H9 (cell line): ENCODE measurements around the gene PRKCB. TPM values are rescaled to one million over a fixed set of nuclear protein-coding genes. Genes with fewer than 3 reads are reported as not detected.

Experiments used
- DNase-seq: peaks from one replicate; pipeline ENCODE4 v3.0.0-alpha.2; 2017
- H2AFZ ChIP-seq: one replicate; pipeline ENCODE4 v1.6.1; 2013; ENCODE audit warnings: mild to moderate bottlenecking, low read length, control low read depth, moderate library complexity
- H2AK5ac ChIP-seq: 2 replicates; pipeline ENCODE4 v1.6.1; 2013; ENCODE audit warnings: low read length, control low read depth, mixed read lengths; ENCODE audit not compliant: insufficient read length
- H2BK120ac ChIP-seq: one replicate; pipeline ENCODE4 v1.6.1; 2013; ENCODE audit warnings: low read depth, mild to moderate bottlenecking, low read length, control low read depth, inconsistent platforms; ENCODE audit not compliant: poor library complexity, severe bottlenecking
- H2BK12ac ChIP-seq: 2 replicates; pipeline ENCODE4 v1.6.1; 2013; ENCODE audit warnings: low read length, control low read depth, mixed read lengths, low read depth; ENCODE audit not compliant: insufficient read length
- H2BK15ac ChIP-seq: 2 replicates; pipeline ENCODE4 v1.6.1; 2013; ENCODE audit warnings: low read depth, low read length, control low read depth
- H2BK20ac ChIP-seq: one replicate; pipeline ENCODE4 v1.6.1; 2013; ENCODE audit warnings: low read depth, mild to moderate bottlenecking, low read length, control low read depth, inconsistent platforms; ENCODE audit not compliant: poor library complexity, severe bottlenecking
- H2BK5ac ChIP-seq: 2 replicates; pipeline ENCODE4 v1.6.1; 2013; ENCODE audit warnings: low read length, control low read depth, mixed read lengths; ENCODE audit not compliant: insufficient read length
- H3K14ac ChIP-seq: 2 replicates; pipeline ENCODE4 v1.6.1; 2013; ENCODE audit warnings: low read length, control low read depth; ENCODE audit not compliant: insufficient read depth
- H3K18ac ChIP-seq: 2 replicates; pipeline ENCODE4 v1.6.1; 2013; ENCODE audit warnings: low read depth, mild to moderate bottlenecking, mixed read lengths, low read length, control low read depth; ENCODE audit not compliant: insufficient read length
- H3K23ac ChIP-seq: 2 replicates; pipeline ENCODE4 v1.6.1; 2013; ENCODE audit warnings: low read length, control low read depth, mixed read lengths, low read depth; ENCODE audit not compliant: insufficient read length
- H3K23me2 ChIP-seq: 2 replicates; pipeline ENCODE4 v1.6.1; 2013; ENCODE audit warnings: low read depth, mild to moderate bottlenecking, mixed read lengths, low read length, control low read depth; ENCODE audit not compliant: insufficient read length, poor library complexity, severe bottlenecking
- H3K27ac ChIP-seq: 2 replicates; pipeline ENCODE4 v1.5.1; 2013; ENCODE audit warnings: low read length, control low read depth, mixed read lengths, low read depth; ENCODE audit not compliant: insufficient read length
- H3K27me3 ChIP-seq: 2 replicates; pipeline ENCODE4 v1.6.1; 2013; ENCODE audit warnings: low read length, control low read depth, inconsistent platforms; ENCODE audit not compliant: insufficient read depth
- H3K4ac ChIP-seq: 2 replicates; pipeline ENCODE4 v1.6.1; 2013; ENCODE audit warnings: low read depth, mild to moderate bottlenecking, control low read depth, inconsistent platforms, low read length, moderate library complexity
- H3K4me1 ChIP-seq: 2 replicates; pipeline ENCODE4 v1.6.1; 2013; ENCODE audit warnings: low read length, control low read depth, inconsistent platforms; ENCODE audit not compliant: insufficient read depth
- H3K4me2 ChIP-seq: 2 replicates; pipeline ENCODE4 v1.6.1; 2013; ENCODE audit warnings: low read length, control low read depth, mixed read lengths; ENCODE audit not compliant: insufficient read length, insufficient read depth
- H3K56ac ChIP-seq: 2 replicates; pipeline ENCODE4 v1.6.1; 2013; ENCODE audit warnings: low read depth, mild to moderate bottlenecking, mixed read lengths, low read length, control low read depth; ENCODE audit not compliant: insufficient read length
- H3K79me1 ChIP-seq: 2 replicates; pipeline ENCODE4 v1.6.1; 2013; ENCODE audit warnings: low read depth, mild to moderate bottlenecking, moderate library complexity, low read length, control low read depth, inconsistent platforms; ENCODE audit not compliant: insufficient read depth, poor library complexity, severe bottlenecking
- H3K79me2 ChIP-seq: 2 replicates; pipeline ENCODE4 v1.6.1; 2013; ENCODE audit warnings: low read length, control low read depth, inconsistent platforms; ENCODE audit not compliant: insufficient read depth
- H3K9ac ChIP-seq: 2 replicates; pipeline ENCODE4 v1.6.1; 2013; ENCODE audit warnings: low read length, control low read depth, mixed read lengths; ENCODE audit not compliant: insufficient read length; ENCODE audit errors: extremely low read depth
- H3K9me3 ChIP-seq: one replicate; pipeline ENCODE4 v1.6.1; 2013; ENCODE audit warnings: low read depth, low read length, inconsistent platforms; ENCODE audit not compliant: control insufficient read depth
- H3T11ph ChIP-seq: one replicate; pipeline ENCODE4 v1.6.1; 2013; ENCODE audit warnings: mild to moderate bottlenecking, low read length, control low read depth, inconsistent platforms
- H4K20me1 ChIP-seq: one replicate; pipeline ENCODE4 v1.6.1; 2013; ENCODE audit not compliant: control insufficient read depth, insufficient read length, insufficient read depth
- H4K5ac ChIP-seq: 2 replicates; pipeline ENCODE4 v1.6.1; 2013; ENCODE audit warnings: low read depth, mild to moderate bottlenecking, mixed read lengths, low read length, control low read depth; ENCODE audit not compliant: insufficient read length
- H4K8ac ChIP-seq: replicated peaks from 2 replicates; pipeline ENCODE4 v1.6.1; 2013; ENCODE audit warnings: low read length, control low read depth, mixed read lengths, low read depth; ENCODE audit not compliant: insufficient read length
- H4K91ac ChIP-seq: 2 replicates; pipeline ENCODE4 v1.6.1; 2013; ENCODE audit warnings: low read depth, mild to moderate bottlenecking, moderate library complexity, mixed read lengths, low read length, control low read depth; ENCODE audit not compliant: insufficient read length
- H3K27ac Mint-ChIP-seq, 3 experiments: 2 replicates in 2 of 3; 3 replicates in 1 of 3; pipeline ENCODE4 v1.8.0; 2020 to 2021; ENCODE audit warnings: mixed read lengths in 3 of 3, mild to moderate bottlenecking in 1 of 3, moderate library complexity in 1 of 3
- H3K27me3 Mint-ChIP-seq: 2 replicates; pipeline ENCODE4 v1.8.0; 2021; ENCODE audit warnings: low read depth, mild to moderate bottlenecking, moderate library complexity, mixed read lengths
- H3K36me3 Mint-ChIP-seq, 3 experiments: 2 replicates in 2 of 3; 3 replicates in 1 of 3; pipeline ENCODE4 v1.8.0; 2020 to 2021; ENCODE audit warnings: low read depth in 3 of 3, mixed read lengths in 3 of 3; ENCODE audit not compliant: insufficient read depth in 1 of 3
- H3K4me1 Mint-ChIP-seq, 2 experiments: 2 replicates each; pipeline ENCODE4 v1.8.0; 2020; ENCODE audit warnings: mixed read lengths in 2 of 2
- H3K4me3 Mint-ChIP-seq, 2 experiments: 2 replicates in 1 of 2; 3 replicates in 1 of 2; pipeline ENCODE4 v1.8.0; 2020 to 2021; ENCODE audit warnings: mild to moderate bottlenecking in 2 of 2, mixed read lengths in 2 of 2, moderate library complexity in 1 of 2
- H3K9me3 Mint-ChIP-seq, 2 experiments: 2 replicates in 1 of 2; 3 replicates in 1 of 2; pipeline ENCODE4 v1.8.0; 2020; ENCODE audit warnings: mild to moderate bottlenecking in 2 of 2, mixed read lengths in 2 of 2, moderate library complexity in 1 of 2
- CTCF ChIP-seq: fragments of 200-600 bp; sonication (generic); conservative IDR thresholded peaks from 3 replicates; pipeline ENCODE4 v1.8.0; 2021; ENCODE audit warnings: antibody characterized with exemption, mild to moderate bottlenecking
- WGBS: extraction: QIAGEN DNeasy Blood & Tissue Kit; methylation state at CpG from one replicate; pipeline ENCODE4 v1.1.7; 2013; ENCODE audit warnings: missing lambda C conversion rate, low lambda C conversion rate, mixed read lengths; ENCODE audit not compliant: insufficient read length; ENCODE audit errors: extremely low coverage; 5-methylcytosine and 5-hydroxymethylcytosine counted together
- total RNA-seq: library from RNA; stranded (reverse); gene quantifications from 2 replicates; pipeline ENCODE4 v1.2.1, GENCODE V29; 2021

Gene PRKCB
- total RNA-seq, 1 experiment from 2014 or later: 7.0 TPM

GRCh38 chr16:24045641-24046040, 209.9 kb downstream of the PRKCB start:
- no peak overlapping the region for H3K27ac ChIP-seq
- no peaks in the 10 kb centered on the region for H3K36me3 Mint-ChIP-seq
- DNase-seq: peak; percentile 90
- no peak overlapping the region for H2AK5ac ChIP-seq
- H3K4ac ChIP-seq: no peak overlapping the region
- no peaks in the 10 kb centered on the region; a peak in 1 of 5 replicates for H3K9me3 Mint-ChIP-seq
- peaks cover 27 to 28% of the 10 kb centered on the region in 2 experiments for H3K4me1 Mint-ChIP-seq
- peaks cover under 1% of the 10 kb centered on the region; the same call in 1 of the 2 replicates for H3K4me1 ChIP-seq
- H3K23ac ChIP-seq: no peak overlapping the region
- H2BK15ac ChIP-seq: no peak overlapping the region
- H3K79me1 ChIP-seq: no peaks in the 10 kb centered on the region
- H2BK20ac ChIP-seq: no peak overlapping the region
- no peak overlapping the region; a peak in 2 of 5 replicates for H3K4me3 Mint-ChIP-seq
- no peak overlapping the region for H4K5ac ChIP-seq
- H3K23me2 ChIP-seq: no peaks in the 10 kb centered on the region
- H3K9me3 ChIP-seq: no peaks in the 10 kb centered on the region
- H2BK120ac ChIP-seq: no peak overlapping the region
- no peak overlapping the region for H3K9ac ChIP-seq
- no peak overlapping the region for H3K14ac ChIP-seq
- H3K56ac ChIP-seq: no peak overlapping the region
- H4K91ac ChIP-seq: no peak overlapping the region
- H3K4me2 ChIP-seq: no peak overlapping the region
- H3K18ac ChIP-seq: no peak overlapping the region
- peak; percentile 94 for TF ChIP-seq CTCF
- H2BK12ac ChIP-seq: no peak overlapping the region
- no peak overlapping the region for H4K8ac ChIP-seq
- no peaks in the 10 kb centered on the region for H4K20me1 ChIP-seq
- H3K79me2 ChIP-seq: no peaks in the 10 kb centered on the region
- no peak overlapping the region for H2BK5ac ChIP-seq
- H3K27me3 Mint-ChIP-seq: peaks cover 2% of the 10 kb centered on the region; the same call in 1 of the 2 replicates
- H3K27me3 ChIP-seq: no peaks in the 10 kb centered on the region
- no peak overlapping the region for H3T11ph ChIP-seq
- no peak overlapping the region for H2AFZ ChIP-seq
- peak overlapping the region; percentile 13 to 59 (median 57); a peak in 2 of 7 replicates for H3K27ac Mint-ChIP-seq
- no CpG with 5 or more reads among the region's 12 CpGs for WGBS
